ENCODE measurements around the gene IFI27L2. TPM values are rescaled to one million over a fixed set of nuclear protein-coding genes. Genes with fewer than 3 reads are reported as not detected.

The IFI27L2 gene
- total RNA-seq, 2 donors from 2014 or later: 42.7 to 150 TPM

DNA sequence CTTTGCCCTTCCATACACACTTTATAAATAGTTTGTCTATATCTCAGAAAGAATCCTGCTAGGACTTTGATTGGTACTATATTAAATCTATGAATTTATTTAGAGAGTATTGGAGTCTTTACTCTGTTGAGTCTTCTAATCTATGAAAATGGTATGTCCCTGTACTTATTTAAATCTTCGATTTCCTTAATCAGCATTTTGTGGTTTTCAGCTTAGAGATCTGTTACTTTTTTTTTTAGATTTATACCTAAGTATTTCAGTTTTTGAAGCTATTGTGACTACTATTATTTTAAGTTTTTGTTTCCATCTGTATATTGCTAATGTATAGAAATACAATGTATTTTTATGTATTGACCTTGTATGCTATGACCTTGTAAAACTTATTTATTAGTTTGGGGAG, 13.4 kb upstream of the IFI27L2 start:
- DNase-seq (ENCODE audit: low spot score) (no peak), ATAC-seq (ENCODE audit: insufficient number of reproducible peaks, low FRiP score, low read depth) (no peak)
- Histone ChIP-seq H3K27ac (no peak overlapping the region), H3K9me3 (no peaks in the 10 kb centered on the region), H3K27me3 (replicated peaks; ENCODE audit: insufficient read depth) (no peaks in the 10 kb centered on the region), H3K36me3 (no peaks in the 10 kb centered on the region), H3K4me3 (no peak overlapping the region), H3K4me1 (ENCODE audit: control insufficient read depth in 1 of 2, low read depth in 2 of 2) (no peaks in the 10 kb centered on the region)
- TF ChIP-seq, protein P1, sequence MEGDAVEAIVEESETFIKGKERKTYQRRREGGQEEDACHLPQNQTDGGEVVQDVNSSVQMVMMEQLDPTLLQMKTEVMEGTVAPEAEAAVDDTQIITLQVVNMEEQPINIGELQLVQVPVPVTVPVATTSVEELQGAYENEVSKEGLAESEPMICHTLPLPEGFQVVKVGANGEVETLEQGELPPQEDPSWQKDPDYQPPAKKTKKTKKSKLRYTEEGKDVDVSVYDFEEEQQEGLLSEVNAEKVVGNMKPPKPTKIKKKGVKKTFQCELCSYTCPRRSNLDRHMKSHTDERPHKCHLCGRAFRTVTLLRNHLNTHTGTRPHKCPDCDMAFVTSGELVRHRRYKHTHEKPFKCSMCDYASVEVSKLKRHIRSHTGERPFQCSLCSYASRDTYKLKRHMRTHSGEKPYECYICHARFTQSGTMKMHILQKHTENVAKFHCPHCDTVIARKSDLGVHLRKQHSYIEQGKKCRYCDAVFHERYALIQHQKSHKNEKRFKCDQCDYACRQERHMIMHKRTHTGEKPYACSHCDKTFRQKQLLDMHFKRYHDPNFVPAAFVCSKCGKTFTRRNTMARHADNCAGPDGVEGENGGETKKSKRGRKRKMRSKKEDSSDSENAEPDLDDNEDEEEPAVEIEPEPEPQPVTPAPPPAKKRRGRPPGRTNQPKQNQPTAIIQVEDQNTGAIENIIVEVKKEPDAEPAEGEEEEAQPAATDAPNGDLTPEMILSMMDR (IDR thresholded peaks at IDR 0.05): no peak

DNA sequence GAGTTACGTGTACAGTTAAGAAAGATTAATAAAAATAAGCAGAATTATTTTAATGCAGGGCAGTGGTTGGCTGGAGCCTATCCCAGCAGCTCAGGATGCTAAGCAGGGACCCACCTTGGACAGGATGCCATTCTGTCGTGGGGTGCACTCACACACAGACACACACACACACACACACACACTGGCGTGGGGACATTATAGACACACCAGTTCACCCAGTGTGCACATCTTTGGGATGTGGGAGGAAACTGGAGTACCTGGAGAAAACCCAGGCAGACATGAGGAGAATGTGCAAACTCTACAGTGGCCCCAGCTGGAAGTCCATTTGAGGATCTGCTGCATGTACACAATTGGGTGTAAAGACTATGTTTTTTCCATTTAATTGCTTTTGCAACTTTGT, 12.8 kb upstream of the IFI27L2 start:
- no peaks in the 10 kb centered on the region for H3K27me3 ChIP-seq (replicated peaks; ENCODE audit: insufficient read depth)
- H3K36me3 ChIP-seq: no peaks in the 10 kb centered on the region
- no peak overlapping the region for H3K27ac ChIP-seq
- H3K4me3 ChIP-seq: no peak overlapping the region
- TF ChIP-seq, protein P1 (IDR thresholded peaks at IDR 0.05): no peak
- DNase-seq (ENCODE audit: low spot score) (no peak), ATAC-seq (ENCODE audit: insufficient number of reproducible peaks, low FRiP score, low read depth) (no peak)
- H3K9me3 ChIP-seq: no peaks in the 10 kb centered on the region
- H3K4me1 ChIP-seq (ENCODE audit: control insufficient read depth in 1 of 2, low read depth in 2 of 2): no peaks in the 10 kb centered on the region

DNA sequence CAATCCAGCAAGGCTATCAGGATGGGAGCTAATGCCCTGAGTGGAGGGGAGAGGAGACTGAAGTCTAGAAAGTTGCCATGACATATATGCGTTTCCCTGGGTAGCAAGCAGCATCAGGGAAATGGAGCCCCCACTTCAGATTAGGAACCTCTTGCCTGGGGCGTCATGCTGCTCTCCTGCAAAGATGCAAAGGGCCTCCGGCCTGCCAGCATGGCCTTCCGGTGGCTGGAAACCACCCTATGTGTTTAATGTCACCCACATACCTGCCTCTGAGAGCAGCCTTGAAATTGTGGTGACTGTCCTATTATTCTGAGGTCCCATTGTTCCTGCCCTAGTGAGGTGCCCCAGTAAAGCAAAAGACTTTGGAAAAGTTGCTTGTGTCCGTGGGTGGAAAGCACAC, 10.0 kb upstream of the IFI27L2 start:
- H3K4me1 ChIP-seq (ENCODE audit: control insufficient read depth in 1 of 2, low read depth in 2 of 2): no peaks in the 10 kb centered on the region
- TF ChIP-seq, protein P1 (IDR thresholded peaks at IDR 0.05): no peak
- no peaks in the 10 kb centered on the region for H3K36me3 ChIP-seq
- H3K9me3 ChIP-seq: no peaks in the 10 kb centered on the region
- H3K27ac ChIP-seq: no peak overlapping the region
- H3K27me3 ChIP-seq (replicated peaks; ENCODE audit: insufficient read depth): no peaks in the 10 kb centered on the region
- ATAC-seq (ENCODE audit: insufficient number of reproducible peaks, low FRiP score, low read depth) (no peak), DNase-seq (ENCODE audit: low spot score) (no peak)
- no peak overlapping the region for H3K4me3 ChIP-seq

DNA sequence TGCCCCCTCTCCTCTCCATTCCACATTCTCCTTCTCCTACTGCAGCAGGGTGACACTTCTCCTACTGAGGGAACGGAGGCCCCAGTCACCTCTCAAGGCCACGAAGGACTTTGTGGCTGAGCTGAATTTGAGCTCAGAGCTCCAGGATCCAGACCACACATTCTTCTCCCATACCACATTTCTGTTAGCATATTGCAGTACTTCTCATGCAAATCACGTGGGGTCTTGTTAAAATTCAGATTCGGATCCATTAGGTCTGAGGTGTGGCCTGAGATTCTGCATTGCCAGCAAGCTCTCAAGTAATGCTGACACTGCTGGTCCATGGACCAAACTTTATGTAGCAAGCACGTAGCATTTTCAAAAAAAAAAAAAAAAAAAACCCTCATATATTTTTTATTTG, 9.6 kb upstream of the IFI27L2 start:
- ATAC-seq (ENCODE audit: insufficient number of reproducible peaks, low FRiP score, low read depth) (no peak), DNase-seq (ENCODE audit: low spot score) (no peak)
- Histone ChIP-seq H3K27ac (no peak overlapping the region), H3K9me3 (no peaks in the 10 kb centered on the region), H3K36me3 (no peaks in the 10 kb centered on the region), H3K4me1 (ENCODE audit: control insufficient read depth in 1 of 2, low read depth in 2 of 2) (no peaks in the 10 kb centered on the region), H3K4me3 (no peak overlapping the region), H3K27me3 (replicated peaks; ENCODE audit: insufficient read depth) (no peaks in the 10 kb centered on the region)
- TF ChIP-seq, protein P1 (IDR thresholded peaks at IDR 0.05): no peak

DNA sequence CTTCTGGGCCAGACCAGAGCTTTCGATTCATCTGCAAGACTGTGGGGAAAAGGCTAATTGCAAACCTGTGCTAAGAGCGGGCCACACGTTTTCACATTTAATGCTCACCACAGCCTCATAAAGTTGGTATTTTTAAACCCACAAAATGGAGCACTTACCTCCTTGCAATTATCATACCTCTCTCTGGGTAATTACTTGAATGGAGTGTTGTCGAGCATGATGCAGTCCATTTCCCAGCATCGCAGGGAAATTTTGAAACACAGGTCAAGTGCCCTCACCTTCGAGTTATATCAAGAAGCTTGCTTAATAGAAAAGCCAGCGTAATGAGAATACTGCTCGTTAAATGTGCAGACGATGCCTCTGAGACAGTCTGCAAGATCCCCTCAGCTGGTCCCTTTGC, 8.8 kb upstream of the IFI27L2 start:
- TF ChIP-seq, protein P1 (IDR thresholded peaks at IDR 0.05): no peak
- ATAC-seq (ENCODE audit: insufficient number of reproducible peaks, low FRiP score, low read depth): no peak
- no peaks in the 10 kb centered on the region for H3K27me3 ChIP-seq (replicated peaks; ENCODE audit: insufficient read depth)
- H3K27ac ChIP-seq: no peak overlapping the region
- no peaks in the 10 kb centered on the region for H3K9me3 ChIP-seq
- H3K4me3 ChIP-seq: no peak overlapping the region
- H3K36me3 ChIP-seq: no peaks in the 10 kb centered on the region
- no peak for DNase-seq (ENCODE audit: low spot score)
- no peaks in the 10 kb centered on the region for H3K4me1 ChIP-seq (ENCODE audit: control insufficient read depth in 1 of 2, low read depth in 2 of 2)

Measured in thoracic aorta (tissue), 2 donors.